ENCODE results near the gene TACC2. TPM values are rescaled to one million over a fixed set of nuclear protein-coding genes. Genes with fewer than 3 reads are reported as not detected.
A peak's percentile ranks its signal among the peaks of the same experiment; 100 is the strongest.

TACC2 gene
- total and polyA plus RNA-seq, 2 donors = 21.2 to 82.7 TPM

GRCh38 chr10:122141821-122142640 lies 153.1 kb downstream of the TACC2 start:
- Histone ChIP-seq H3K4me1 (ENCODE audit: insufficient read depth) (no peaks in the 10 kb centered on the region), H3K4me3 (ENCODE audit: low read depth, low read length) (no peak overlapping the region), H3K36me3 (ENCODE audit: insufficient read depth) (no peaks in the 10 kb centered on the region), H3K27ac (ENCODE audit: low read depth) (no peak overlapping the region)
- no peak for DNase-seq (ENCODE audit: extremely low spot score)
- WGBS = 65% methylated on average over 15 of the region's 15 CpGs

GRCh38 chr10:122142641-122143237 lies 153.8 kb downstream of the TACC2 start:
- no peak for DNase-seq (ENCODE audit: extremely low spot score)
- WGBS = 41% methylated on average over 14 of the region's 14 CpGs
- Histone ChIP-seq H3K4me3 (ENCODE audit: low read depth, low read length) (no peak overlapping the region), H3K27ac (ENCODE audit: low read depth) (no peak overlapping the region), H3K36me3 (ENCODE audit: insufficient read depth) (no peaks in the 10 kb centered on the region), H3K4me1 (ENCODE audit: insufficient read depth) (no peaks in the 10 kb centered on the region)

- H3K36me3 ChIP-seq (ENCODE audit: insufficient read depth) = no peaks in the 10 kb centered on the region
- no peak overlapping the region for H3K4me3 ChIP-seq (ENCODE audit: low read depth, low read length)
- no peaks in the 10 kb centered on the region for H3K4me1 ChIP-seq (ENCODE audit: insufficient read depth)
- WGBS = 82% methylated on average over 14 of the region's 14 CpGs
- DNase-seq (ENCODE audit: extremely low spot score) = no peak
- no peak overlapping the region for H3K27ac ChIP-seq (ENCODE audit: low read depth)
These were observed 154.4 kb downstream of the TACC2 start for GRCh38 chr10:122143238-122143841.

- 75% methylated on average over 2 of the region's 2 CpGs for WGBS
- H3K36me3 ChIP-seq (ENCODE audit: insufficient read depth) = no peaks in the 10 kb centered on the region
- H3K4me3 ChIP-seq (ENCODE audit: low read depth, low read length) = no peak overlapping the region
- DNase-seq (ENCODE audit: extremely low spot score) = no peak
- no peaks in the 10 kb centered on the region for H3K4me1 ChIP-seq (ENCODE audit: insufficient read depth)
- no peak overlapping the region for H3K27ac ChIP-seq (ENCODE audit: low read depth)
These were observed 155.2 kb downstream of the TACC2 start for GRCh38 chr10:122144199-122144598.

- H3K27ac ChIP-seq (ENCODE audit: low read depth) = no peak overlapping the region
- no peak for DNase-seq (ENCODE audit: extremely low spot score)
- WGBS = 96% methylated on average over 2 of the region's 2 CpGs
- H3K36me3 ChIP-seq (ENCODE audit: insufficient read depth) = no peaks in the 10 kb centered on the region
- no peaks in the 10 kb centered on the region for H3K4me1 ChIP-seq (ENCODE audit: insufficient read depth)
- no peak overlapping the region for H3K4me3 ChIP-seq (ENCODE audit: low read depth, low read length)
These were observed 156.2 kb downstream of the TACC2 start for GRCh38 chr10:122145113-122145512.

- H3K27ac ChIP-seq (ENCODE audit: low read depth) = no peak overlapping the region
- no peaks in the 10 kb centered on the region for H3K4me1 ChIP-seq (ENCODE audit: insufficient read depth)
- DNase-seq (ENCODE audit: extremely low spot score) = peak; percentile 60
- no peak overlapping the region for H3K4me3 ChIP-seq (ENCODE audit: low read depth, low read length)
- WGBS = 61% methylated on average over 7 of the region's 7 CpGs
- no peaks in the 10 kb centered on the region for H3K36me3 ChIP-seq (ENCODE audit: insufficient read depth)
These were observed 158.7 kb downstream of the TACC2 start for GRCh38 chr10:122147663-122148062.

GRCh38 chr10:122148876-122149560 lies 160.1 kb downstream of the TACC2 start:
- Histone ChIP-seq H3K36me3 (ENCODE audit: insufficient read depth) (no peaks in the 10 kb centered on the region), H3K27ac (ENCODE audit: low read depth) (peak overlapping the region; percentile 48), H3K4me3 (ENCODE audit: low read depth, low read length) (no peak overlapping the region), H3K4me1 (ENCODE audit: insufficient read depth) (no peaks in the 10 kb centered on the region)
- WGBS = 26% methylated on average over 15 of the region's 15 CpGs
- DNase-seq (ENCODE audit: extremely low spot score) = no peak

- peak overlapping the region; percentile 42 for H3K27ac ChIP-seq (ENCODE audit: low read depth)
- 57% methylated on average over 41 of the region's 41 CpGs for WGBS
- H3K4me1 ChIP-seq (ENCODE audit: insufficient read depth) = no peaks in the 10 kb centered on the region
- H3K36me3 ChIP-seq (ENCODE audit: insufficient read depth) = no peaks in the 10 kb centered on the region
- no peak for DNase-seq (ENCODE audit: extremely low spot score)
- no peak overlapping the region for H3K4me3 ChIP-seq (ENCODE audit: low read depth, low read length)
These were observed 160.9 kb downstream of the TACC2 start for GRCh38 chr10:122149561-122150505.

- H3K4me1 ChIP-seq (ENCODE audit: insufficient read depth) = no peaks in the 10 kb centered on the region
- no peak for DNase-seq (ENCODE audit: extremely low spot score)
- no peak overlapping the region for H3K27ac ChIP-seq (ENCODE audit: low read depth)
These were observed 162.2 kb downstream of the TACC2 start for GRCh38 chr10:122151121-122151694.

GRCh38 chr10:122152544-122152943 lies 163.6 kb downstream of the TACC2 start:
- Histone ChIP-seq H3K27ac (ENCODE audit: low read depth) (no peak overlapping the region), H3K36me3 (ENCODE audit: insufficient read depth) (no peaks in the 10 kb centered on the region), H3K4me3 (ENCODE audit: low read depth, low read length) (no peak overlapping the region), H3K4me1 (ENCODE audit: insufficient read depth) (no peaks in the 10 kb centered on the region)
- no peak for DNase-seq (ENCODE audit: extremely low spot score)
- 58% methylated on average over 9 of the region's 9 CpGs for WGBS

More at GRCh38 chr10:122151121-122151694, 162.2 kb downstream of the TACC2 start:
- Histone ChIP-seq H3K4me3 (ENCODE audit: low read depth, low read length) (no peak overlapping the region), H3K36me3 (ENCODE audit: insufficient read depth) (no peaks in the 10 kb centered on the region)
- 98% methylated on average over 5 of the region's 5 CpGs for WGBS

GRCh38 chr10:122154031-122154544 lies 165.1 kb downstream of the TACC2 start:
- Histone ChIP-seq H3K4me3 (ENCODE audit: low read depth, low read length) (no peak overlapping the region), H3K36me3 (ENCODE audit: insufficient read depth) (no peaks in the 10 kb centered on the region), H3K27ac (ENCODE audit: low read depth) (no peak overlapping the region), H3K4me1 (ENCODE audit: insufficient read depth) (no peaks in the 10 kb centered on the region)
- DNase-seq (ENCODE audit: extremely low spot score) = no peak
- 40% methylated on average over 10 of the region's 10 CpGs for WGBS

- 20% methylated on average over 22 of the region's 22 CpGs for WGBS
- Histone ChIP-seq H3K36me3 (ENCODE audit: insufficient read depth) (no peaks in the 10 kb centered on the region), H3K4me3 (ENCODE audit: low read depth, low read length) (no peak overlapping the region), H3K27ac (ENCODE audit: low read depth) (peak overlapping the region; percentile 14), H3K4me1 (ENCODE audit: insufficient read depth) (no peaks in the 10 kb centered on the region)
- DNase-seq (ENCODE audit: extremely low spot score) = no peak
These were observed 165.8 kb downstream of the TACC2 start for GRCh38 chr10:122154545-122155366.
